Vagina (tissue), 2 donors: Measurements from ENCODE around the gene MKI67.

ENCODE experiments used
- POLR2A ChIP-seq, 2 donors: fragments of 450-650 bp; IDR thresholded peaks; one replicate each; pipeline ENCODE4 v1.6.1; 2017; ENCODE audit warnings: antibody characterized with exemption in 2 of 2, mild to moderate bottlenecking in 2 of 2, moderate library complexity in 2 of 2
- POLR2AphosphoS5 ChIP-seq, 2 donors: sonication (generic); formaldehyde crosslinking; IDR thresholded peaks; one replicate each; pipeline ENCODE4 v1.9.0; 2017; ENCODE audit warnings: antibody characterized with exemption in 2 of 2, mild to moderate bottlenecking in 2 of 2, low read depth in 1 of 2; ENCODE audit not compliant: insufficient read depth in 1 of 2
- TF ChIP-seq, protein P1 (sequence below), 3 experiments: fragments of 450-650 bp in 2 of 3; fragments of 200-600 bp in 1 of 3; sonication (generic) in 1 of 3; IDR thresholded peaks; one replicate each; pipeline ENCODE4 v1.5.1; 2017 to 2019; ENCODE audit warnings: antibody characterized with exemption in 3 of 3, mild to moderate bottlenecking in 2 of 3, moderate library complexity in 2 of 3

DNA sequence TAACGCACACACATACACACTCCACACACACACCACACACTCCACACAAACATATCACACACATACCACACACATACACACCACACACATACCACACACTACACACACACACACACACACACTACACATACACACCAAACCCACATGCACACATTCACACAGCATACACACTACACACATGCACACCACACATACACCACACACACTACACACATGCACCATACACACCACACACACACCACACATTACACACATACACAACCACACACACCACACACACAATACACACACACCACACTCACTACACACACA, 66.3 kb downstream of the MKI67 start:
- TF ChIP-seq, protein P1, sequence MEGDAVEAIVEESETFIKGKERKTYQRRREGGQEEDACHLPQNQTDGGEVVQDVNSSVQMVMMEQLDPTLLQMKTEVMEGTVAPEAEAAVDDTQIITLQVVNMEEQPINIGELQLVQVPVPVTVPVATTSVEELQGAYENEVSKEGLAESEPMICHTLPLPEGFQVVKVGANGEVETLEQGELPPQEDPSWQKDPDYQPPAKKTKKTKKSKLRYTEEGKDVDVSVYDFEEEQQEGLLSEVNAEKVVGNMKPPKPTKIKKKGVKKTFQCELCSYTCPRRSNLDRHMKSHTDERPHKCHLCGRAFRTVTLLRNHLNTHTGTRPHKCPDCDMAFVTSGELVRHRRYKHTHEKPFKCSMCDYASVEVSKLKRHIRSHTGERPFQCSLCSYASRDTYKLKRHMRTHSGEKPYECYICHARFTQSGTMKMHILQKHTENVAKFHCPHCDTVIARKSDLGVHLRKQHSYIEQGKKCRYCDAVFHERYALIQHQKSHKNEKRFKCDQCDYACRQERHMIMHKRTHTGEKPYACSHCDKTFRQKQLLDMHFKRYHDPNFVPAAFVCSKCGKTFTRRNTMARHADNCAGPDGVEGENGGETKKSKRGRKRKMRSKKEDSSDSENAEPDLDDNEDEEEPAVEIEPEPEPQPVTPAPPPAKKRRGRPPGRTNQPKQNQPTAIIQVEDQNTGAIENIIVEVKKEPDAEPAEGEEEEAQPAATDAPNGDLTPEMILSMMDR (IDR thresholded peaks at IDR 0.05) = no peak
- TF ChIP-seq POLR2A (IDR thresholded peaks at IDR 0.05) (no peak), POLR2AphosphoS5 (IDR thresholded peaks at IDR 0.05; ENCODE audit: insufficient read depth in 1 of 2, low read depth in 1 of 2) (no peak)
